Uterus (tissue), 2 donors: Measurements from ENCODE around the gene ZNF181.

Experiments
- POLR2A ChIP-seq, 2 donors: fragments of 450-650 bp; IDR thresholded peaks; one replicate each; pipeline ENCODE4 v1.6.1; 2016; ENCODE audit warnings: antibody characterized with exemption in 2 of 2, mild to moderate bottlenecking in 1 of 2, moderate library complexity in 1 of 2
- TF ChIP-seq, protein P1 (sequence below), 4 experiments: fragments of 200-600 bp in 2 of 4; fragments of 450-650 bp in 2 of 4; sonication (generic) in 2 of 4; IDR thresholded peaks; one replicate each; pipeline ENCODE4 v1.5.1; 2016 to 2019; ENCODE audit warnings: antibody characterized with exemption in 4 of 4, mild to moderate bottlenecking in 2 of 4, moderate library complexity in 1 of 4

DNA sequence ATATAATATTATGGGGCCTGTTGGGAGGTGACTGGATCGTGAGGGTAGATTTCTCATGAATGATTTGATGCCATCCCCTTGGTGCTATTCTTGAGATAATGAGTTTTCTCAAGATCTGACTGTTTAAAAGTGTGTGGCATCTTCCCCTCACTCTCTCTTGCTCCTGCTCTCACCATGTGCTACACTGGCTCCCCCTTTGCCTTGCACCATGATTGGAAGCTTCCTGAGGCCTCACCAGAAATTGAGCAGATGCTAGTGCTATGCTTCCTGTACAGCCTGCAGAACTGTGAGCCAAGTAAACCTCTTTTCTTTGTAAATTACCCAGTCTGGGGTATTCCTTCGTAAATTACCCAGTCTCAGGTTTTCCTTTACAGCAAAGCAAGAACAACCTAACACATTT lies 40.8 kb downstream of the ZNF181 start:
- TF ChIP-seq POLR2A (IDR thresholded peaks at IDR 0.05), result no peak
- TF ChIP-seq, protein P1, sequence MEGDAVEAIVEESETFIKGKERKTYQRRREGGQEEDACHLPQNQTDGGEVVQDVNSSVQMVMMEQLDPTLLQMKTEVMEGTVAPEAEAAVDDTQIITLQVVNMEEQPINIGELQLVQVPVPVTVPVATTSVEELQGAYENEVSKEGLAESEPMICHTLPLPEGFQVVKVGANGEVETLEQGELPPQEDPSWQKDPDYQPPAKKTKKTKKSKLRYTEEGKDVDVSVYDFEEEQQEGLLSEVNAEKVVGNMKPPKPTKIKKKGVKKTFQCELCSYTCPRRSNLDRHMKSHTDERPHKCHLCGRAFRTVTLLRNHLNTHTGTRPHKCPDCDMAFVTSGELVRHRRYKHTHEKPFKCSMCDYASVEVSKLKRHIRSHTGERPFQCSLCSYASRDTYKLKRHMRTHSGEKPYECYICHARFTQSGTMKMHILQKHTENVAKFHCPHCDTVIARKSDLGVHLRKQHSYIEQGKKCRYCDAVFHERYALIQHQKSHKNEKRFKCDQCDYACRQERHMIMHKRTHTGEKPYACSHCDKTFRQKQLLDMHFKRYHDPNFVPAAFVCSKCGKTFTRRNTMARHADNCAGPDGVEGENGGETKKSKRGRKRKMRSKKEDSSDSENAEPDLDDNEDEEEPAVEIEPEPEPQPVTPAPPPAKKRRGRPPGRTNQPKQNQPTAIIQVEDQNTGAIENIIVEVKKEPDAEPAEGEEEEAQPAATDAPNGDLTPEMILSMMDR (IDR thresholded peaks at IDR 0.05), result no peak
